GM13977 (cell line): Measurements from ENCODE around the gene DTNA.

Experiments
- DNase-seq: peaks from one replicate; pipeline ENCODE4 v3.0.0; 2012; ENCODE audit warnings: low spot score
- in situ Hi-C: fragments of 300-500 bp; cut with MboI; formaldehyde crosslinking; loops from one replicate; pipeline ENCODE4 v1.12.0; 2022; ENCODE audit warnings: low sequenced_read_pairs, low pct_unique_long_range_greater_than_20kb, mixed read lengths, inconsistent platforms; ENCODE audit not compliant: unreplicated experiment
- TF ChIP-seq, protein P1 (sequence below): IDR thresholded peaks from 2 replicates; pipeline ENCODE4 v1.5.1; 2012; ENCODE audit warnings: mild to moderate bottlenecking, control low read depth; ENCODE audit not compliant: insufficient read depth; ENCODE audit errors: extremely low read depth, missing control alignments

Gene DTNA

DNA sequence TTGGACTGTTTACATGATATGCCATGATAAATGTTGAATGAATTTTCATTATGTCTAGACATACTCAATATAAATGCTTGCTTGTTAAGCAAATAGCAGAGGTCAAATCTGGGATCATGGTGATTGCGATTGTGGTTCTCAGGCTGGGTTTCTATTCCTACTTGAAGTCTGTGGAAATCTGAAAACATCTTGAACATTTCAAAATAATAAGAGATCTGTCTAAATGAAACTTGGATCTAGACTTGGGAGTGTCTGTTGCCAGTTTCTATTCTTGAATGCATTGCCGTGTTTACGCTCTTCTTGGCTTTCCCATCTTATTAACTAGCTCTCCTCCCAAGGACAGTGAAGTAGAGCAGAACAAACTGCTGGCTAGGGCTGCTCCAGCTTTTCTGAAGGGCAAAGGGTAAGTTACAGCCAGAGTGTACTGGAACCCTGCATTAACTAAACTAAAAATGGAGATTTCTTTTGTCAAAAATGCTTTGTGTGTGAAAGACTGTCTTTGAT, 127.7 kb downstream of the DTNA start:
- in situ Hi-C loops = no loop called here
- TF ChIP-seq, protein P1, sequence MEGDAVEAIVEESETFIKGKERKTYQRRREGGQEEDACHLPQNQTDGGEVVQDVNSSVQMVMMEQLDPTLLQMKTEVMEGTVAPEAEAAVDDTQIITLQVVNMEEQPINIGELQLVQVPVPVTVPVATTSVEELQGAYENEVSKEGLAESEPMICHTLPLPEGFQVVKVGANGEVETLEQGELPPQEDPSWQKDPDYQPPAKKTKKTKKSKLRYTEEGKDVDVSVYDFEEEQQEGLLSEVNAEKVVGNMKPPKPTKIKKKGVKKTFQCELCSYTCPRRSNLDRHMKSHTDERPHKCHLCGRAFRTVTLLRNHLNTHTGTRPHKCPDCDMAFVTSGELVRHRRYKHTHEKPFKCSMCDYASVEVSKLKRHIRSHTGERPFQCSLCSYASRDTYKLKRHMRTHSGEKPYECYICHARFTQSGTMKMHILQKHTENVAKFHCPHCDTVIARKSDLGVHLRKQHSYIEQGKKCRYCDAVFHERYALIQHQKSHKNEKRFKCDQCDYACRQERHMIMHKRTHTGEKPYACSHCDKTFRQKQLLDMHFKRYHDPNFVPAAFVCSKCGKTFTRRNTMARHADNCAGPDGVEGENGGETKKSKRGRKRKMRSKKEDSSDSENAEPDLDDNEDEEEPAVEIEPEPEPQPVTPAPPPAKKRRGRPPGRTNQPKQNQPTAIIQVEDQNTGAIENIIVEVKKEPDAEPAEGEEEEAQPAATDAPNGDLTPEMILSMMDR = no peak
- DNase-seq = no peak

DNA sequence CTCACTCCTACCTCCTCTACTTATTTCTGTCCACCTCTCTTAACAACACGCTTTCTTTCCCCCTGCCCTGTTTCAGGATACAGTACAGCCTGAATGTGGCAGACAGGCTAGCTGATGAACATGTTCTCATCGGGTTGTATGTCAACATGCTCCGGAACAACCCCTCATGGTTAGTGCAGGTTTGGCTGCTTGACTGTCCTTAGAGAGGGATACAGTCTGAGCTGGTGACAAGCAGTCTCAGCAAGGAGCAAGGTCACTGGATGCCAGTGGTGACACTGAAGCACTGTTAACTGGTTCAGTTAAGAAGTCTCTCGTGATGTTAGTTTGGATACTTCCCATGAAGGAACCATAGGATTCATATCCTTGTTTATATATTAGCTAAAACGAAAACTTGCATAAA, 128.6 kb downstream of the DTNA start:
- in situ Hi-C loops = no loop called here
- DNase-seq = no peak
- TF ChIP-seq, protein P1 = no peak

GRCh38 chr18:34840256-34840826, 130.2 kb downstream of the DTNA start:
- TF ChIP-seq, protein P1 = no peak
- in situ Hi-C loops = no loop called here
- DNase-seq = no peak

- TF ChIP-seq, protein P1 = no peak
- in situ Hi-C loops = no loop called here
- DNase-seq = no peak
Observed at GRCh38 chr18:34841891-34842290, 131.8 kb downstream of the DTNA start.

- TF ChIP-seq, protein P1 = no peak
- DNase-seq = no peak
- in situ Hi-C loops = no loop called here
Observed at GRCh38 chr18:34844072-34844471, 134.0 kb downstream of the DTNA start.

- in situ Hi-C loops = no loop called here
- no peak for DNase-seq
- TF ChIP-seq, protein P1 = no peak
Observed at GRCh38 chr18:34844732-34845459, 134.8 kb downstream of the DTNA start.
